Measurements from ENCODE around the gene SPRR2G.
"Not testable (repeated sequence)": the region's sequence is repeated elsewhere in the genome, so short reads cannot be mapped to it uniquely, and the experiment has no call there.

Gene SPRR2G

DNA sequence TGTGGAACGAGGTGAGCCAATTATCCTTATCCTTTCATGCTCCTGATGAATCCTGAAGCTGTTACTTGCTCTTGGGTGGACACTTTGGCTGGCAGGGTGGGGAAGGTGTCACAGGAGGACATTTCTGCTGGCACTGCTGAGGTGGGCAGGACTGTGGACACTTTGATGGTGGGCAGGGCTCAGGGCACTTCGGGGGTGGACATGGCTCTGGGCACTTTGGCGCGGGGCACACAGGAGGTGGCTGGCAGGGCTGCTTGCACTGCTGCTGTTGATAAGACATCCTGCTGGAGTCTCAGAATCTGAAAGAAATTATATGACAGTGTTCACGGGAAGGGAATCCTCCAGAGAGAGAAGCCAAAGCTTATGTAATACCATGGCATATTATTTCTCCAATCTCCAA, 38.2 kb downstream of the SPRR2G start:
- not testable (repeated sequence) for DNase-seq

DNA sequence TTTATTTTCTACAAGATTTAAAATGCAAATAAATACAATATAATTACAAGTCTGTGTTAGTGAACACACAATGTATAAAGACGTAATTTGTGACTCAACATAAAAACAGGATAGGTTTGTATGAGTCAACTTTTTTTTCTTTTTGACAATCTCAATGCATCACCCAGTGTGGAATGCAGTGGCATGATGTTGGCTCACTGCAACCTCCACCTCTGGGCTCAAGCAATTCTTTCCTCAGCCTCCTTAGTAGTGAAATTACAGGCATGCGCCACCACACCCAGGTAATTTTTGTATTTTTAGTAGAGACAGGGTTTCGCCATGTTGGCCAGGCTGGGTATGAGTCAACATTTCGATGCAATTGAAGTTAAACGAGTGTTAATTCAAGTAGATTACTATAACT, 50.4 kb downstream of the SPRR2G start:
- no peak for DNase-seq
